ENCODE data around the gene FOXD4L6.
"Not testable (repeated sequence)": the region's sequence is repeated elsewhere in the genome, so short reads cannot be mapped to it uniquely, and the experiment has no call there.

The FOXD4L6 gene

DNA sequence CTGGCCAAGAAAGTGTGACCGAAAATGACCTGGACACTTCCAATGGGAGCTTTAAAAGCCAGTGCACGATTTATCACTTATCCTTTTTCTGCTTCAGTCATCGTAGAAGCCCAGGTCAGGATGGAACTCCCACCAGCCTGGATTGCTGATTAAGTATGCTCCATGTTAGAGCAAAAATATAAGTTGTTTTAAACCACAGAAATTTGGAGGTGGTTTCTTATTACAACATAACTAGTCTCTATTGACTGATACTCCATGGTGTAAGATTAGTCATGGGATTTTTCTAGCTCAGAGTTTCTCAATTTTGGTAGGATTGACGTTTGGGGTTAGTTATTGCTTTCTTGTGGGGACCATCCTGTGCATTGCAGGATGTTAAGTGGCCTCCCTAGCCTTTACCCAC is 29.7 kb downstream of the FOXD4L6 start:
- DNase-seq, result not testable (repeated sequence)

- not testable (repeated sequence) for DNase-seq
Measured at GRCh38 chr9:41095060-41095459, 33.4 kb downstream of the FOXD4L6 start.

- DNase-seq, result not testable (repeated sequence)
Measured at GRCh38 chr9:41094010-41094773, 34.3 kb downstream of the FOXD4L6 start.

DNA sequence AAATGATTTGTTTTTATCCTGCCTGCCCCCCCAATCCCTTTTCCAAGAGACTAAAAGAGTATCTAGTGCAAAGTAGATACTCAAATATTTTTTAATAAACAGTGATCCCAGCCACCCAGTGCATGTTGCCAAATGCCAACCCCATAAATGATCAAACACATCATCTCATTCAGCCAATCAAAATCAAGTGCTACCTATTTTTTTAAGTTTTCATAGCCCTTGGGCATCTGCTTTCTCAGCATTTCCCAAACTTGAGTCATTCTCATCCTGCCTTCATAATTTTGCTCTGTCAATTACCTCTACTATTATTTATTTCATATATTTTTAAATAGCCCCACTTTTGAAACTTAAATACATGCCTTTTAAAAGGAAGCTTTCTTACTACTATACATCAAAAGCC is 37.6 kb downstream of the FOXD4L6 start:
- DNase-seq, result not testable (repeated sequence)

GRCh38 chr9:41090386-41090785 is 38.1 kb downstream of the FOXD4L6 start:
- not testable (repeated sequence) for DNase-seq

- DNase-seq, result not testable (repeated sequence)
Measured at GRCh38 chr9:41088450-41089059, 39.9 kb downstream of the FOXD4L6 start.

DNA sequence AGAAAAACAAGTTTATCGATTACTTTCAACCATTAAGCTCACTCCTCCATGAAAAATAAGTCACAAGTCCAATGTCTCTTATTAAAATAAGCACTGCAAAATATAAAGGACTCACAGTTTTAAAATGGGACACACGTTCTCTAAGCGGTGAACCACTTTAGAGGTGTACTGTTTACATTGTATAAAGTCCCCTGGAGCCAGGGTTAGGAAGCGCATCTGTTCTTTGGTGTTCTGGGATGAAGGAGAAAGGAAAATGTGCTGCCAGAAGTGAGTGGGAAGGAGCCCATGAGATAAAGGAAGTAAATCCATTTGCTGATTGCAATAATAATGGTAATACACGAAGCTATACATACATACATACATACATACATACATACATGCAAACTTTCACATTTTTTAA is 40.6 kb downstream of the FOXD4L6 start:
- DNase-seq, result not testable (repeated sequence)

GRCh38 chr9:41087157-41087780 is 41.2 kb downstream of the FOXD4L6 start:
- DNase-seq, result not testable (repeated sequence)

DNA sequence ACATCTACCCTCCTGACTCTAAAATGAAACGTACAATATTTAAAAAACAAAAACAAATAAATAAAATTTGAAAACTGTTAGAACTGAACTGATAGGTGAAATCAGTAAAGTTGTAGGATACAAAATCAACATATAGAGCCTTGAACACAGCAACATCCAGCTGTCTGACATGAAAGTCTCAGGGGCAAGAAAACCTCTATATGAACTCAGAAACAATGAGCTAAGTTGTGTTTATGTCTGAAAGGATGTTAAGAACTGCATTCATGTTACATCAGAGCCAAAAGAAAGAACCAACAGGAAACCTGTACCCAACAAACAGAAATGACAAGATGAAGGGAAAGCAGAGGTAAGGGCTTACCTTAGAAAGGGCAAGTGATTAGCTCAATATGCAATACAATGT is 41.8 kb downstream of the FOXD4L6 start:
- not testable (repeated sequence) for DNase-seq

DNA sequence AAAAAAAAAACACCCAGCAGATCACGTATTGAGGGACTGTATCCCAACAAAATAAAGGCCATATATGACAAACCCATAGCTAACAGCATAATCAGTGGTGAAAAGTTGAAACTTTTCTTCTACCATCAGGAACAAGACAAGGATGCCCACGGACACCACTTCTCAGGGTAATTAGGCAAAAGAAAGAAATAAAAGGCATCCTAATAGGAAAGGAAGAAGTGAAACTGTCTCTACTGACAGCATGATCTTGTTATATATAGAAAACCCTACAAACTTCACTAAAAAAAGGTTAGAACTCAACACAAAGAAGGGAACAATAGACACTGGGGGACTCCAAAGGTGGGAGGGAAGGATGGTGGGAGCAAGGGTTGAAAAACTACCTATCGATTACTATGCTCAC is 42.3 kb downstream of the FOXD4L6 start:
- DNase-seq, result not testable (repeated sequence)

GRCh38 chr9:41082358-41082757 is 46.1 kb downstream of the FOXD4L6 start:
- DNase-seq, result not testable (repeated sequence)

DNA sequence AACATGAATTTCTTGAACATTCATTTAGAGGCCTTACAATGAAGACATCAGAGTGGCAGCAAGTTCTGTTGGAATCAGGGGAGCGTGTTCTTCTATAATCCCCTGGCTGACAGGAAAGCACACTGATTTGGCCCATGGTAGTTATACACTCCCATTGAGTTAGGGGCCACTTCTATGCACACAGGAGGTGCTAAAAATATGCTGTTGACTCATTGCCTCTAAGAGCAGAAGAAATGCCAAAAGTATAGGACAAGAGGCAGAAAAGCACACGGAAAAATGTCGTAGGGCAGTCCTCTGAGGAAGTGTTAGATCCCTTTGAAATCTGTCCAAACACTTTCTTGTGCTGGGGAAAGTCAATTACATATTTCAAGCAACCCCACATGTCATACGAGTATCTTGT is 49.0 kb downstream of the FOXD4L6 start:
- not testable (repeated sequence) for DNase-seq

DNA sequence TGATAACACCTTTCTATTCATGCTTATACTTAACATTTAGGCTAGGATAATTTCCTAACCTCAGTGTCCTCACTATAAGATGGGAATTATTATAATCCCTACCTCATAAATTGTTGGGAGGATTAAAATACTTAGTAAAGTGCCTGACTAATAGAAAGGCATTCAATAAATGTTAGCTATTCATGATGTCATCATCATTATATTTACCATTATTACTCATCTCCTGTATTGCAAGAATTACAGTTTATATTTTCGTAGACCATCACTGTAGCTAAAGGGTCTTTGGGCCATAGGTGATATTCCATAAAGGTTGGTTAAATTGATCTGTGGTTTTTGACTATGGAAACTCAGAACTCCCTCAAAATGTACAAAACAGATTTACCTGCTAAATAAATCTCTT is 50.9 kb downstream of the FOXD4L6 start:
- DNase-seq, result not testable (repeated sequence)

Data from T-helper 1 cell (primary cell).